DMS153 treated with DMSO at 0.1 percent for 48 hours (cell line): Measurements from ENCODE around the gene FXYD1.
"Not testable (repeated sequence)": the region's sequence is repeated elsewhere in the genome, so short reads cannot be mapped to it uniquely, and the experiment has no call there.

Source experiments
- DNase-seq: peaks from one replicate; lab custom pipeline; 2025; ENCODE audit not compliant: unreplicated experiment; lab: John Stamatoyannopoulos, UW

Gene FXYD1

DNA sequence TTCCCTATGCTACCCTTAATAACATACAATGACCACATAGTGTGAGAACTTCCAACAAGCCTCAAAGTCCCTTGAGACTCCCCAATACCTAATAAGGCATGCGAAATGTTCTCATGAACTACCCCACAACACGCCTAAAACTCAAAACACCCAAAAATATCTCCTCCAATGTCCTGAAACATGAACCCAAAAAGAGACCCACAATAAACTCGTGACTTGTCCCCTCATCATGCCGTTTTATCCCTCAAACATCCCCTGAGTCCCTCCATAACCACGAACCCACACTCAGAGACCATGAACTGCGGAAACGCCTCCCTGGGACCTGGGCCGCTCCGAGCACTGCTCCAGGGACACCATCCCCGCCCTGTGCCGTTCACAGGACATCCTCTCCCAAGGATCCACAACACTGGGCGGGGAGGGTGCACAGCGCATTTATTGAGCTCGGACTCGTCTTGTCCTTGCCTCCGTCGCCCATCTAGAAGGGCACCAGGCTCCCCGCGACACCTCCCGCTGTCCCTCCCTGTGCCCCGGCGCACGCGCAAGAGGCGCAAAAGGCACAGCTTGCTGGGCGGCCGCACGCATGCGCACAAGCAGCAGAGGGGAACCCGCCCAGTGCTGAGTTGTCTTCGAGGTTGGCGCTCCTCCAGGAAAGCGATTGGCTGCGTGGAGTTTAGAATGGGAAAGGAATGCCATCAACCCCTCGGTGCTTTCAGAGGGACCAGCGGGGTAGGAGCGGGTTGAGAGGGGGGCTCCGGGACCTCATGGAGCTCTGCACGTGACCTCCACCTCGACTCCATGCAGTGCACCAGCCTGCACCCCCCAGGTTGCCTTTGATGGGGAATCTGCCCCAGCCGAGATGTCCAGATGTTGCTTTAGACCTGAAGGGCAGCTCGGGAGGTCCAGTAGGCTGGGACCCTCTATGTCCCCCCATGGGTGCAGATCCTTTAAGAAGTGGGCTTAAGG is 14.2 kb upstream of the FXYD1 start:
- DNase-seq, result peak; percentile 83

DNA sequence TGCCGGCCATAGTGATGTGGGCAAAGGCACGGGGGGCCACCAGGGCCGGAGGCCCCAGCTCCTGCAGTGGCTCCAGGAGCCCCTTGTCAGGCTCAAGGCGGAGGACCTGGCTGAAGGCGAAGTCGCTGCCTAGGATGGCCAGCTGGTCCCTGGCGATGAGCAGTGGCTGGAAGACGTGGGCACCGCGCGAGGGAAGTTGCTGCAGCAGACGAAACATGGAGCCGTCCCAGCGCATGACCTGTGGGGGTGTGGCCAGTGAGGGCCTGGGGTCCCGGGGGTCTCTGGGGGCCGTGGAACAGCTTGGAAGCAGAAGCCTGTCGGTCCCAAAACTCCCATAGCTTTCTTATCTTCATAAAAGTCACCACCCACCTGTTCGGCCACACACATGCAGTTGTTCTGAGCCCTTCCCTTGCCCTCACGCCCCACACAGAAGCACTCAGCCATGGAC is 13.3 kb upstream of the FXYD1 start:
- DNase-seq, result no peak

DNA sequence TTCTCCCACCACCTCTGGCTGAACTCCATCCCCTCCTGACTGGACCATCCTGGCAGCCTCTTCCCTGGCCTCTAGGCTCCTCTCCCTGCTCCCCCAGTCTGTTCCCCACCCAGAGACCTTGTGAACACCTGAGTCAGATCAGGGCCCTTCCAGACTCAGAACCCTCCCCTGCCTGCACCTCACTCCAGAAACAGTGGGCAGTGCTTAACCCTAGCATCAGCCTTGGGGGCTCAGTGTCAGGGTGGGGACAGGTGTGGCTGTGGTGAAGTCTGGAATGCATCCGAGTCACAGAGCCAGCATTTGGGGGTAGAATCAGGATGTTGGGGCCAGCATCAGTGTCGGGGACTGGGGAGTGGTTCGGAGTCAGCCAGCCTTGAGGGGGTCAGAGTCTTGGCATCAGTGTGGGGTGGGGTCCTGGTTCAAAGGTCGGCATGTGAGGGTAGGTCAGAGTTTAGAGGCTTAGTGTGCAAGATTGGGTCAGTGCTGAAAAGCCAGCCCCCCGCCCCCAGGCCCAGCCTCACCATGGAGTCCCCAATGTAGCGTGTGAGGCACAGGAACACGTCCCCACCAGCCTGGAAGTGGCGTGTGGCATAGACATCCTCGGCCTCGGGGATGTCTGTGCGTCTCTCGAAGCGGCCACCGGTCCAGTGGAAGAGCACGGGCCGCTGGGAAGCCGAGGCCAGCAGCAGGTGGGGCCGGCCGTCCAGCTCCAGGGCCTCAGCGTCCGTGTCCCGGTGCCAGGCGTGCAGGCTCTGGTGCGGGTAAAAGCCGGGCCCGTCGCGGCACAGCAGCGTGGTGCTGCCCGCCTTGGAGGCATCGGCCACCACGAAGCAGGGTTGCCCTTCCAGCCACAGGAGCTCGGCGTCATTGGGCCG is 12.6 kb upstream of the FXYD1 start:
- DNase-seq, result no peak

DNA sequence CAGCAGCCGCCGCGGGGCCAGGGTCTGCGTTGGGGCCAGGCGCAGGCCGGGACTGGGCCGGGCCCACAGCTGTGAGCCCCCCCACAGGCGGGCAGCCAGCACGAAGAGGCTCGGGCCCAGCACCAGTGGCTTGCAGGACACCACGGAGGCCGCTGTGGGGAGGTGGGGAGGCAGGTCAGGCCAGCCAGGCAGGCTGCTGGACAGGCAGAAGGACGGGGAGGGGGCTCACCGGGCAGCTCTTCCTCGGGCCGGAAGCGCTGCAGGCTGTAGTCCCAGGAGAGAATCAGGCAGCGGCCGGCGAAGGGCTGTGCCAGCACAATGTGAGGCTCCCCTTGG is 12.0 kb upstream of the FXYD1 start:
- no peak for DNase-seq

DNA sequence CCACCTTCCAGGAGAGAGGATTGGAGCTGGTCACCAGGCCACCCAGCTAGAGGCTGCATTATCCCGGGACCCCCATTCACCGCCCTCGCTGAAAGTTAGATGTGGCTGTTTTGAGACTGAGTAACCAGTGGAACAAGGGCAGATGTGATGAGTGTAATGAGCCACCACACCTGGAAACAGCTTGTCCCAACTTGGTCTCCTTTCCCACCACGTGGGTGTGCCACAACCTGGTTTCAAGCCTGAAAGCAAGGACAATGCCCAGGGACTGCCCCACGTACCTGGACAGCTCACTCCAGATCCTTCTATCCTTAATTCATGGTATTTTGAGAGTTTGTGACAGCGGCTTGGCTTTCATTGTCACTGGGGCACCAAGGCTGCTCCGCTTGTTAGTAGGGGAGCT is 10.8 kb upstream of the FXYD1 start:
- no peak for DNase-seq

DNA sequence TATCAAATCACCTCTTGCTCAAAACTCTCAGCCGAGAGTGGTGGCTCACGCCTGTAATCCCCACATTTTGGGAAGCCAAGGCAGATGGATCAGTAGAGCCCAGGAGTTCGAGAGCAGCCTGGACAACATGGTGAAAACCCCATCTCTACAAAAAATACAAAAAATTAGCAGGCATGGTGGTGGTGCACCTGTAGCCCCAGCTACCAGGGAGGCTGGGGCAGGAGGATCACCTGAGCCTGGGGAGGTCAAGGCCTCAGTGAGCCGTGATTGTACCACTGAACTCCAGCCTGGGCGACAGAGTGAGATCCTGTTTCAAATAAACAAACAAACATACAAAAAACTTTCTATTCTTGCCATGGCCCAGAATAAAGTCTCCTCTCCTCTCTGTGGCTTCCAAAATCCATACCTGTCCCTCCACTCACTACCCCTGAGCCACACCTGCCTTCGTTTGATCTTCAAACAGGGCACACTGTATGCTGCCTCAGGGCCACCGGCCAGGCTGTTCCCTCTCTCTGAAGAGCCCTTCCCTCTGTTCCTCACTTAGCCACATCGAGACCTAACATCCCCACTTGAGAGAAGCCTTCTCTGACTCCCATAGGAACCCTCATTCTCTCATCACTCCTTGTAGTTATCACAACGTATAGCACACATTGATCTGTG is 10.1 kb upstream of the FXYD1 start:
- no peak for DNase-seq

DNA sequence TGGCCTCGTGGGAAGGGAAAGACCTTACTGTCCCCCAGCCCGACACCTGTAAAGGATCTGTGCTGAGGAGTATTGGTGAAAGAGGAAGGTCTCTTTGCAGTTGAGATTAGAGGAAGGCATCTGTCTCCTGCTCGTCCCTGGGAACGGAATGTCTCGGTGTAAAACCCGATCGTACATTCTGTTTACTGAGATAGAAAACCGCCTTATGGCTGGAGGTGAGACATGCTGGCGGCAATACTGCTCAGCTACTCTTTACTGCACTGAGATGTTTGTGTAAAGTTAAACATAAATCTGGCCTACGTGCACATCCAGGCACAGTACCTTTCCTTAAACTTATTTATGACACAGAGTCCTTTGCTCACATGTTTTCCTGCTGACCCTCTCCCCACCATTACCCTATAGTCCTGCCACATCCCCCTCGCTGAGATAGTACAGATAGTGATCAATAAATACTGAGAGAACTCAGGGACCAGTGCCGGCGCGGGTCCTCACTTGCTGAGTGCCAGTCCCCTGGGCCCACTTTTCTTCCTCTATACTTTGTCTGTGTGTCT is 8.8 kb upstream of the FXYD1 start:
- DNase-seq, result not testable (repeated sequence)

DNA sequence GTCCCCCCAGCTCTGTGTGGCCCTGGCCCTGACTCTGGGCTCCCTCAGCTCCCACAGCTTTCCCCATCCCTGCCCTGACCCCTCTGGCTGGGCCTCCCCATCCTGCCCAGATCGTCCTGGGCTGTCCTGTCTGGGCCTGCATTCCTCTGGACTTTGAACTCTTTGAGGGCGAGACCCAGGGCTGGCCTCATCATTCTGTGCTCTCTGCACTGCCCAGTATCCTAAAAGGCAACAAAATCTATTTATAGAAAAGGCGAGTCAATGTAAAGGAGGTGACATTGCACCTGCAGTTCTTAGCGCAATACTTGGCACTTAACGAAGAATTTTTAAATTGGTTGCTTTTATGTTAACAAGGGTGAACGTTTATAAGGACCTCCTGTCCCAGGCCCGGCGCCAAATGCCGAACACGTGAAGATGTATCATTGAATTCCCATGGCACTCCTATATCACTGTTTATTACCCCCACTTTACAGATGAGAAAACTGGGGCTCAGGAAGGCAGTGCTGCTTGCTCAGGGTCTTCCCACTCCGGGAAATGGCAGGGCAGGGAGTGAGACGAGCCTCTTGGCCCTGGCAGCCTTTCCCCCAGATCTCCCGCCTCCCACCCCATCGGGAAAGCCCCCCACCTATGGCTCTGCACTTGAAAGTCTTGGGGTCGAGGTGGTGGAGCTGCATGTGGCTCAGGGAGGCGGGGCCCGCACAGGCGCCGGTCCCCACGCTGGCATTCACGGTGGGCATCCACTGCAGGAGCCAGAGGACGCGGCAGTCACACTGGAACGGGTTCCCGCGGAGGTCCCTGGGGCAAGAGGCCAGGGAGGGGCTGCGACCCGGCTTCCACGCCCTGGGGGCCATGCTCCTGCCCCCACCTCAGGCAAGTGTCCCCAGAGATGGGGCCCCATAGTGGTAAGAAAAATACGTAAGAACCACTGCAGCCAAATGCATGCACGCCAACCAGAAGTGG is 7.6 kb upstream of the FXYD1 start:
- no peak for DNase-seq

DNA sequence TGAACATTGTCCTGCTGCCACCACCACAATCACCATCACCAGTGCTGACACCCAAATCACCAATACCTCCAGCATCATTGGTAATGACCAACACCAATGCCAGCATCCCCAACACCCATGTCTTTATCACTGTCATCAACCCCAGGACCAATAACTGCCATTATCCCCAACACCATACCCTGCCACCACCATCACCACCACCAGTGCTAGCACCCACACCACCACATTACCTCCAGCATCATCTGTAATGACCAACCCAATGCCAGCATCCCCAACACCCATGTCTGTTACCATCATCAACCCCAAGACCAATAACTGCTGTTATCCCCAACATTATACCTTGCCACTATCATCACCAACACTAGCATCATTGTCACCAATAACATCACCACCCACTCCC is 6.4 kb upstream of the FXYD1 start:
- DNase-seq, result no peak

DNA sequence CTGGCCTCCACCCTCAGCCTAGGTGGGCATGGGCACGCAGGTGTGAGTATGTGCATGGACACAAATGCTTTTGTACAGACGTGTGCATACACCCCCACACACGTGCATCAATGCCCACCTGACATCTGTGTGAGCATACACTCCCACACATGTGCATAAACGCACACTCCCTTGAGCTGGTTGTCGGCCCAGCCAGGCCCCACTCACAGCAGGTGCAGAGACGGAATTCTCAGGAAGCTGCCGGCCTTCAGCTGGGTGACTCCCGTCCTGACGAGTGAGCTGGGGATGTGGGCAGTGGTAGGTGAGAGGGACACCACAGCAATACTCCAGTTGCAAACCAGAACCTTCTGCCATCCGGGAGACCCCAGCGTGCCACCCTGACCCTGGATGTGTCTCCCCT is 4.8 kb upstream of the FXYD1 start:
- DNase-seq, result no peak

DNA sequence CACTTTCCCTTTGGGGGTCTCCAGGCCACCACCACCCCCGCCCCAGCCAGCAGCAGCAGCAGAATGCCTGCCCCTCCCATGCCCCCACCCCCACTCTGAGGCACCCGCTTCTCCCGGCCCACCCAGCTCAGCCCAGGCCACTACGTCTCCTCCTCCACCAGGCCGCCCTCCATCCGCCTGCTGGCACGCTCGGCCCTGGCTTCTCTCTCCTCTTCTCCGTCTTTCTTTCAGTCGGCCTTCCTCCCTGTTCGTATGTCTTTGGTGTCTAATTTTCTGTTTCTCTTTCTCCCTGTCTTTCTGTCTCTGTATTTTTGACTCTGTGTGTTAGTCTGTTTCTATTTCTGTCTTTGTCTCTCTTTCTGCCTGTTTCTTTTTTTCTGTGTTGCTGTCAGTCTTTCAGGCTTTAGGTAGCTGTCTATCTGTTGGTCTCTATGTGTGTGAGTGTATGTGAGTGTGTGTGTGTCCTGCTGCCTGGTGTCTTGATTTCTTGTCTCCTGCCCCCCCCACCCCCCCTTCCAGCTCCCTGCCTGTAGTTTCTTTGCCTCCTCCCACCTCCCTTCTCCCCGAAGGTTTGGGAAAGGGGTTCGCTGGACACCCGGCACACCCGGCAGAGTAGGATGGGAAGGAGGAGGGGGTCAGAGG is 3.9 kb upstream of the FXYD1 start, which contains the start of gene LGI4:
LGI4 (minus strand) TSS at position 459 of the 642 bp plus-strand sequence; CDS start at position 80, 379 bp downstream.
- DNase-seq, result no peak

DNA sequence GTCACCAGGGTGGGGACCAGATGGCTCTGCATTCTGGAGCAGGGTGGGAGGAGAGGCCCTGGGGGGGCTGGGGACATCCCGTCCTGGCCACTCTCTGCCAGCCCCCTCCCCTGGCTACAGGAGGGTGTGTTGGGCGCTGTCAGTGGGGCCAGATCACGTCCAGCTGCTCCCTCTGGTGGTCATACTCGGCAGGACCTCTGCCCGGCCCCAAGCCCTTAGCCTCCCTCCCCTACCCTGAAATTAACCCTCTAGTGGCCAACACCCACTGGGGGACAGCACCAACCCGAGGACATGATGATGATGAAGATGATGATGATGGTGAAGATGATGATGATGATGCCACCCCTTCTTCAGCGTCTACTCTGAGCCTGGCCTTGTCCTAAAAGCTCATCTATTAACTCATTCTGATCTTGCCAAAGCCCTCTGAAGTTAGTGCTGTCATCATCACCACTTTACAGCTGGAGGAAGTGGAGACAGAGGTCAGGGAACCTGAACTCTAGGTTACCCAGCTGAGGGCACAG is 3.2 kb upstream of the FXYD1 start:
- DNase-seq, result peak; percentile 7

DNA sequence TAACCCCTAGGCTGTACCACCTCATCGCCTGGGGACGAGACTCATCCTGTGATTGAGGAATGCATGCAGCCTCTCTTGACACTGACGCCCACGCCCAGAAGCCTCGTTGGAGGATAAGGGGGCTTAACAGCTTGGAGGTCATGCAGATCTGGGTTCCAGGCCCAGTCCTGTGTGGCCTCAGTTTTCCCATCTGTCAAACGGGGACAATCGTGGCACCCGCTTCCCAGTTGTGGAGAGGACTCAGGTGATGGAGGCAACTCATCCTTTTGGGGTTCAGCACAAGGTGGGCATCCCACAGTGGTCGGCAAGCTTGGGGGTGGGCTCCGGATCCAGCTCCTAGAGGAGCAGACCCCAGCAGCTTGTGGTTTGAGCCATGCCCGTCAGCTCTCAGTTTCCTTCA is 2.4 kb upstream of the FXYD1 start:
- DNase-seq, result no peak

DNA sequence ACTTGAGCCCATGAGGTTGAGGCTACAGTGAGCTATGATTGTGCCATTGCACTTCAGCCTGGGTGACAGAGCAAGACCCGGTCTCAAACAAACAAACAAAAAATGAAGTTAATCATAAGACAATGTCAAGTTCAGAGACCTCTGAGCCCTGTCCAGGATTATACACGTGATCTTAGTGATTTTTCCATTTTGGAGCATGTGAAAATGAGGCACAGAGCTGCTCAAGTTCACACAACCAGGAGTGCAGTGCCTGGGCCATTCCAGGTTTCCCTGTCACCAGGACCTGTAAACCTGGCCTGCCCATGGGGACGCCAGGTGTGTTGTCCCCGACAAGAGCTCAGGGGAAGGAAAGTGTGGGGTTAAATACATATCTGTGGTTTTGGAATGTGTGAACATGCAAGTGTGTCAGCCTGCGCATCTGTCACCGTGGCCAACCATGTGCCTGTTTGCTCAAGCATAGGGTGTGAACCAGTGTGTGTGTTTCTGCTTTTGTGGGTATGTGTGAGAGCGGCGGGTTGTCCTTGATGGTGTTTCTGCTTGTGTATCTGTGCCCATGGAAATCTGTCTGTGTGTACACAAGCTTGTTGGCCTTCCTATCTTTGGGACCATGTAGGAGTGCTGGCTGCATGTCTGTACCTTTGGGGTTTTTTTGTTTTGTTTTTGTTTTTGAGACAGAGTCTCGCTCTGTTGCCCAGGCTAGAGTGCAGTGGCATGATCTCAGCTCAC is 1.5 kb upstream of the FXYD1 start:
- no peak for DNase-seq

DNA sequence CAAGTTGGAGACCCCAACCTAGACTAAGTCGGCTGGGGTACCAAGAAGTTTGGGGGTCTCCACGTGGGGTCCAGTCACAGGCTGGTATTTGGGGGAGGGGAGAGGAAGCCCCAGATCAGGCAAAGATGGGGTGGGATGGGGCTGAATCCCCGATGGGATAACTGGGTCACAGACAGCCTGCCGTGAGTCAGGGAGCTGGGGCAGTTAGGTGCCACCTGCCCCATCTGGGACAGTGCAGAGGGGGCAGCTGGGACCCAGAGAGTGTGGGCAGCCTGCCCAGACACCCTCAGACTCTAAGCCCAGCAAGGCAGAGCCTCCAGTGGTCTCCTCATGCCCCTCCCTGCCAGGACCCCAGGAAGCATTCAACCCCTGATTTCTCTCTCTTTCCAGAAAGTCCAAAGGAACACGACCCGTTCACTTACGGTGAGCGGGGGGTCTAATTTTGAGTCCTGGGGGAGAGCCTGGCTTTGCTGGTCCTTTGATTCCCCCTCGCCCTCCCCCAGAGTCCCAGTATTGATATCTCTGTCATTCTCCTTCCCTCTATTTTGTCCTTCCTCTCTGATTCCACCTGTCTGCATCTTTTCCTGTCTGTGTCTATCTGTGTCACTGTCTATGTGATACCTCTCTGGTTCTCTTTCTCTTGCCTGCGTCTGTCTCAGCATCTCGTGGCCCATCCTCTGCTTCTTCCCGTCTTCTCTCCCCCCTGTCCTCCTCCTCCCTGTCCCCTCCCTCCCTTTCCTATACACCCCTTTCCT is 1.8 kb downstream of the FXYD1 start:
- no peak for DNase-seq

DNA sequence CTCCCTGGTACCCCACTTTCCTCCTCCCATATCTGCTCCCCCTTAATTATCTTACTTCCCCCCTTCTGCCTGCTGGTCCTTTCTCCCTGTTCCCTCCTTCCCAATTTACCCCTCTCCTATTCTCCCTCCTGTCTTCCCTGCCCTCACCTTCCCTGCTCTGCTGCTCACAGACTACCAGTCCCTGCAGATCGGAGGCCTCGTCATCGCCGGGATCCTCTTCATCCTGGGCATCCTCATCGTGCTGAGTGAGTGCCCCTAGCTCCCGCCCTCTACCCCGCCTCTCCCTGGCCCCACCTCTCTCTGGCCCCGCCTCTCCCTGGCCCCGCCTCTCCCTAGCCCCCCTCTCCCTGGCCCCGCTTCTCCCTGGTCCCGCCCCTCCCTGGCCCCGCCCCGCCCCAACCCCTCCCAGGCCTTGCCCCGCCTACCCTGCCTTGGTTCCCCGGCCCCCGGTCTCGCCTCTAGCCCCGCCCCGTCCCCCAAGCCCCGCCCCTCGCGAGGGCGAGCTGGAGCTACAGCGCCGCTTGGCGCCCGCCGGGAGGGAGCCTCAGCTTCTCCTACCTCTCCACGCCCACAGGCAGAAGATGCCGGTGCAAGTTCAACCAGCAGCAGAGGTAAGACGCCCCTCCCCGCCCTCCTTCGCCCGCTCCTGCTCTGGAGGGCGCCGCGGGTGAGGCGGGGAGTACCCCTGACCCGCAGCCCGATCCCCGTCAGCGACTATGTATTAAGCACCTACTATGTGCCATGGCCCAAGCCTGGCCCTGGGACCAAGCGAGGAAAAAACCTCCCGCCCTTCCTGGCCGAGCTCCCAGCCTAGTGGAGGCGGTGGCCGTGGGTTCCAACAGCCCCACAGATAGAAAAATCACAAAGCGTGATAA is 2.6 kb downstream of the FXYD1 start:
- DNase-seq, result peak; percentile 92
